Heart left ventricle (tissue), 16 donors: ENCODE data around the gene PRKCH. TPM values are rescaled to one million over a fixed set of nuclear protein-coding genes. Genes with fewer than 3 reads are reported as not detected.

Experiments used
- ATAC-seq, 4 donors: fragments of 200-7000 bp; cut with Tn5 transposase; one replicate each; pipeline ENCODE4 v1.9.1; 2020 to 2022; ENCODE audit warnings: moderate library complexity in 4 of 4, mild to moderate bottlenecking in 3 of 4, moderate number of reproducible peaks in 1 of 4
- DNase-seq, 5 donors: peaks; one replicate each; pipeline ENCODE4 v3.0.0-alpha.2; 2020
- H3K27ac ChIP-seq, 12 donors: fragments of 200-600 bp; sonication (generic) in 4 of 12; one replicate each; pipeline versions ENCODE4 v1.5.0 to v1.8.0; 2016 to 2022; ENCODE audit warnings: mild to moderate bottlenecking in 2 of 12
- H3K27me3 ChIP-seq, 9 donors: fragments of 200-600 bp; sonication (generic) in 2 of 9; one replicate each; pipeline versions ENCODE4 v1.5.1 to v1.8.0; 2016 to 2022; ENCODE audit warnings: mild to moderate bottlenecking in 3 of 9
- H3K36me3 ChIP-seq, 9 donors: fragments of 200-600 bp; sonication (generic) in 2 of 9; one replicate each; pipeline versions ENCODE4 v1.5.0 to v1.8.0; 2018 to 2022; ENCODE audit warnings: mild to moderate bottlenecking in 2 of 9
- H3K4me1 ChIP-seq, 12 donors: fragments of 200-600 bp; sonication (generic) in 4 of 12; one replicate each; pipeline versions ENCODE4 v1.5.0 to v1.8.0; 2016 to 2022; ENCODE audit warnings: mild to moderate bottlenecking in 3 of 12
- H3K4me3 ChIP-seq, 12 donors: fragments of 200-600 bp; sonication (generic) in 4 of 12; one replicate each; pipeline versions ENCODE4 v1.5.0 to v1.8.0; 2017 to 2022; ENCODE audit warnings: mild to moderate bottlenecking in 9 of 12, moderate library complexity in 4 of 12
- H3K9me3 ChIP-seq, 12 donors: fragments of 200-600 bp; sonication (generic) in 4 of 12; one replicate each; pipeline versions ENCODE4 v1.5.0 to v1.8.0; 2016 to 2022; ENCODE audit warnings: mild to moderate bottlenecking in 1 of 12
- POLR2A ChIP-seq, 2 donors: fragments of 450-650 bp; IDR thresholded peaks; one replicate each; pipeline ENCODE4 v1.6.1; 2017; ENCODE audit warnings: antibody characterized with exemption in 2 of 2, mild to moderate bottlenecking in 2 of 2, moderate library complexity in 2 of 2
- WGBS, 4 donors: extraction: QIAGEN DNeasy Blood & Tissue Kit in 2 of 4; methylation state at CpG; one replicate each; pipeline versions ENCODE4 v1.1.5 to v1.1.7; 2013 to 2018; 5-methylcytosine and 5-hydroxymethylcytosine counted together
- intact Hi-C, 10 donors: fragments of 100-400 bp; cut with DNase I; formaldehyde crosslinking; loops; one replicate each; pipeline versions ENCODE4 v1.11.1 to v1.14.2; 2022
- polyA plus RNA-seq, 2 donors: library from polyadenylated mRNA; stranded (reverse); fragments of 200-250 nt; gene quantifications; one replicate each; pipeline ENCODE4 v1.2.3, GENCODE V29; 2013
- total RNA-seq, 9 donors: library from RNA; depleted of rRNA in 2 of 9; stranded (reverse); fragments of >200 nt in 2 of 9; fragmentation: NEBNext Ultra II Directional in 3 of 9; extraction: Animal tissue kit (Norgen Biotek cat#: 25700) in 3 of 9; gene quantifications; one replicate each; pipeline versions ENCODE4 v1.1.0 to v1.2.4, GENCODE V29; 2016 to 2023
- TF ChIP-seq, protein P1 (sequence below), 12 donors: fragments of 200-600 bp; sonication (generic) in 4 of 12; IDR thresholded peaks; one replicate each; pipeline versions ENCODE4 v1.5.0 to v1.8.0; 2018 to 2022; ENCODE audit warnings: antibody characterized with exemption in 12 of 12, mild to moderate bottlenecking in 5 of 12
- donor health status: ischemic (EF 13 %, LVEDD 7.1; RV severe dilation, severe dysfunction).
- donor health status: healthy with polysubstance abuse.
- donor health status: DM: no; HTN: yes; CAD: no.
- donor health status: DM: no; HTN: no; CAD: no.
- donor health status: ischemic (EF 25% LVEDD 6.9; RV normal size, moderate dysfunction).
- donor health status: ischemic (EF 25% LVEDD 5.7; RV mildly dilated, moderate dysfunction).
- donor health status: healthy.
- donor health status: DM: yes; HTN: yes; CAD: no.
- donor health status: ischemic (EF 35%, LVEDD 5.7; RV mildly dilated, moderate dysfunction).
- donor health status: nonischemic (EF 11% LVEDD 7.7; RV severe dilation, severe dysfunction).
- donor health status: DM: yes; HTN: yes; CAD: no.
- donor health status: PGD.
- donor health status: ischemic (EF 29% LVEDD 5.4; RV normal size, mild dysfunction).
- donor health status: nonischemic (EF 23%, LVEDD 6.1; RV moderate dilation, normal function).

The PRKCH gene
- total and polyA plus RNA-seq, 11 donors: 6.1 to 49.2 (median 21.7) TPM

- Histone ChIP-seq H3K4me1 (peaks cover 0 to 88% (median 19%) of the 10 kb centered on the region in 12 donors), H3K36me3 (no peaks in the 10 kb centered on the region), H3K9me3 (no peaks in the 10 kb centered on the region), H3K27ac (peak overlapping the region in 4 of 12 donors; percentile 13 to 84 (median 28)), H3K27me3 (no peaks in the 10 kb centered on the region), H3K4me3 (no peak overlapping the region)
- intact Hi-C loops: loop anchor here in 1 of 10 donors (10.0 kb wide), 1 partner anchor 117 kb away; no protein-coding TSS in a partner anchor
- DNase-seq (no peak), ATAC-seq (peak in 1 of 4 donors; percentile 19)
- TF ChIP-seq POLR2A (IDR thresholded peaks at IDR 0.05): no peak
- TF ChIP-seq, protein P1, sequence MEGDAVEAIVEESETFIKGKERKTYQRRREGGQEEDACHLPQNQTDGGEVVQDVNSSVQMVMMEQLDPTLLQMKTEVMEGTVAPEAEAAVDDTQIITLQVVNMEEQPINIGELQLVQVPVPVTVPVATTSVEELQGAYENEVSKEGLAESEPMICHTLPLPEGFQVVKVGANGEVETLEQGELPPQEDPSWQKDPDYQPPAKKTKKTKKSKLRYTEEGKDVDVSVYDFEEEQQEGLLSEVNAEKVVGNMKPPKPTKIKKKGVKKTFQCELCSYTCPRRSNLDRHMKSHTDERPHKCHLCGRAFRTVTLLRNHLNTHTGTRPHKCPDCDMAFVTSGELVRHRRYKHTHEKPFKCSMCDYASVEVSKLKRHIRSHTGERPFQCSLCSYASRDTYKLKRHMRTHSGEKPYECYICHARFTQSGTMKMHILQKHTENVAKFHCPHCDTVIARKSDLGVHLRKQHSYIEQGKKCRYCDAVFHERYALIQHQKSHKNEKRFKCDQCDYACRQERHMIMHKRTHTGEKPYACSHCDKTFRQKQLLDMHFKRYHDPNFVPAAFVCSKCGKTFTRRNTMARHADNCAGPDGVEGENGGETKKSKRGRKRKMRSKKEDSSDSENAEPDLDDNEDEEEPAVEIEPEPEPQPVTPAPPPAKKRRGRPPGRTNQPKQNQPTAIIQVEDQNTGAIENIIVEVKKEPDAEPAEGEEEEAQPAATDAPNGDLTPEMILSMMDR (IDR thresholded peaks at IDR 0.05): no peak
- 66 to 76% (median 68%) methylated on average over 4 of the region's 4 CpGs for WGBS, 4 donors
Measured at GRCh38 chr14:61337893-61338292, 16.5 kb downstream of the PRKCH start.

DNA sequence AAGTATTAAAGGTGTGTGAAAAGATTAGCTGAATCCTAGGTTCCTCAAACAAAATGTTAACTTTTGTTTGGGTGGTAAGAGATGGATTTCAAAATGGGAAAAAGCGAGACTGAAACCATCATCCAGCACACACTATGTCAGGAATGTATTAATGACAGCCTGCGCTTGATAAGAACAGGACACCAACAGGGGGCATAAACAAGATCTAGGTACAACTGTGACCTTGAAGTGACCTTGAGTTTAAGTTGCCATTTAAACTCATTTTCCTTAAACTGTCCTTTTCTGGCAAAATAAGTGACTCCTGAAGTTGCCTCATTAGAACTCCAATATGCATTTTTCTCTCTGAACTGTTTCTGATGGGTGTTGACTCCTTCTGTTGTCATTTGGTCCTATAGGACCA is 17.1 kb downstream of the PRKCH start:
- DNase-seq: no peak
- no peak overlapping the region for H3K4me3 ChIP-seq
- peak overlapping the region in 2 of 12 donors; percentile 13 to 84 for H3K27ac ChIP-seq
- no peak for TF ChIP-seq POLR2A (IDR thresholded peaks at IDR 0.05)
- TF ChIP-seq, protein P1 (IDR thresholded peaks at IDR 0.05): no peak
- no peaks in the 10 kb centered on the region for H3K36me3 ChIP-seq
- 79 to 87% (median 82%) methylated on average over 2 of the region's 2 CpGs for WGBS, 4 donors
- ATAC-seq: no peak
- intact Hi-C loops: loop anchor here in 1 of 10 donors (10.0 kb wide), 1 partner anchor 116 kb away; no protein-coding TSS in a partner anchor
- no peaks in the 10 kb centered on the region for H3K9me3 ChIP-seq
- peaks cover 0 to 90% (median 18%) of the 10 kb centered on the region in 12 donors for H3K4me1 ChIP-seq
- no peaks in the 10 kb centered on the region for H3K27me3 ChIP-seq

DNA sequence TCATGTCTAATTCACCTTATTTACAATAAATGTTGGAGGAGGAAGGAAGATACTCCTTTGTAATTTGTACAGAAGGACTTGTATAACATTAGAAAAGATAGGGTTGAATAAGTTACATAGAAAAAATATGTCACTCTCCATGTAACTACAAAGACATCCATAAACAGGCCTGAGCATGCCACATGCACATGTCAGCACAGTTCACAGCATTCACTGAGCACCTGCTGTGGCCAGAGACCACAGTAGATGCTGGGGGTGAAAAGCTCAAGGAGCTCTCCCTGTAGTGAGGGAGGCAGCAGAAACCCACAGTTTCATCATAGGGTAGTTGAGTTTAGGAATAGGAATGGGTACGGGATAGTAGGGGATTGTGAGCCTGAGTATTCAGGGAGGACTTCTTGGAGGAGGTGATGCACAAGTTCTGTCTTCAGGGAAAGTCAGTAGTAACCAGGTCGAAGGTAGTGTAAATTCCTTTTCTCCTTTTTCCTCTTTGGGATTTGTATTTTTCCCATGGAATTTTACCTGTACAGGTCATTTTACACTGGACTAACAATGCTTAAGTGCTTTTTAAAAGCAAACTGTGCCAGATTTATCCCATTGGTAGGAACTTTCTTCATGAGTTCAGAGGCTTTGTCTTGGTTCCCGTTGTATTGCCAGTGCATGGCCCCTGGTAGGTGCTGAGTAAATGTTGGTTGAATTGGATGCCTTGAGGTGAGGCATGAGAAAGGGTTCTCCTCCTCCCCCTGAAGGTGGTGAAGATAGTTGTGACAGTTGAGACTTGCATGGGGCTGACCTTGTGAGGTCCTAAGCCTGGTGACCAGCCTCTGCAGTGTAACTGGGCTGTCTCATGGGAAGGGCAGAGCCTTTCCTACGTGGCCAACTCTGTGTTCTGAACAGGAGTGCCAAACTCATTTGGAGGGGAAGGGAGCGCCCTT is 20.2 kb downstream of the PRKCH start:
- intact Hi-C loops: no loop called here
- ATAC-seq (peak in 2 of 4 donors; percentile 11 to 17), DNase-seq (no peak)
- Histone ChIP-seq H3K9me3 (no peaks in the 10 kb centered on the region), H3K4me3 (peak overlapping the region in 1 of 12 donors; percentile 2), H3K36me3 (no peaks in the 10 kb centered on the region), H3K4me1 (peaks cover 0 to 90% (median 37%) of the 10 kb centered on the region in 12 donors), H3K27ac (peak overlapping the region in 8 of 12 donors; percentile 2 to 93 (median 30)), H3K27me3 (no peaks in the 10 kb centered on the region)
- TF ChIP-seq POLR2A (IDR thresholded peaks at IDR 0.05): no peak
- TF ChIP-seq, protein P1 (IDR thresholded peaks at IDR 0.05): no peak
- WGBS, 4 donors: 76 to 84% (median 78%) methylated on average over 5 of the region's 5 CpGs

- TF ChIP-seq, protein P1 (IDR thresholded peaks at IDR 0.05): no peak
- no peak for TF ChIP-seq POLR2A (IDR thresholded peaks at IDR 0.05)
- intact Hi-C loops: no loop called here
- H3K27ac ChIP-seq: peak overlapping the region in 7 of 12 donors; percentile 8 to 93 (median 52)
- H3K4me1 ChIP-seq: peaks cover 0 to 93% (median 43%) of the 10 kb centered on the region in 12 donors
- H3K9me3 ChIP-seq: no peaks in the 10 kb centered on the region
- H3K36me3 ChIP-seq: no peaks in the 10 kb centered on the region
- ATAC-seq (peak in 2 of 4 donors; percentile 31 to 46), DNase-seq (no peak)
- H3K27me3 ChIP-seq: no peaks in the 10 kb centered on the region
- H3K4me3 ChIP-seq: peak overlapping the region in 1 of 12 donors; percentile 23
- WGBS, 4 donors: 71 to 83% (median 74%) methylated on average over 5 of the region's 5 CpGs
Measured at GRCh38 chr14:61342486-61342885, 21.1 kb downstream of the PRKCH start.
